Upper lobe of left lung (tissue), 4 donors: Measurements from ENCODE around the gene KIAA1755.
"Not testable (repeated sequence)": the region's sequence is repeated elsewhere in the genome, so short reads cannot be mapped to it uniquely, and the experiment has no call there.

Experiments
- CTCF ChIP-seq, 6 experiments: fragments of 450-650 bp in 4 of 6; fragments of 200-600 bp in 2 of 6; sonication (generic) in 2 of 6; IDR thresholded peaks; one replicate each; pipeline ENCODE4 v1.5.1; 2016 to 2019; ENCODE audit warnings: antibody characterized with exemption in 6 of 6
- POLR2A ChIP-seq, 4 donors: fragments of 450-650 bp; IDR thresholded peaks; one replicate each; pipeline ENCODE4 v1.5.1; 2016 to 2017; ENCODE audit warnings: antibody characterized with exemption in 4 of 4, mild to moderate bottlenecking in 2 of 4

GRCh38 chr20:38247725-38248124 is 12.8 kb downstream of the KIAA1755 start:
- not testable (repeated sequence) for TF ChIP-seq POLR2A, CTCF (IDR thresholded peaks at IDR 0.05)
